ENCODE results near the gene SOD2.

- TF ChIP-seq CTCF (conservative IDR thresholded peaks at IDR 0.05 in 1 of 2, IDR thresholded peaks at IDR 0.05 in 1 of 2; ENCODE audit: low read depth in 1 of 2, low read length in 2 of 2) (no peak), EZH2 (IDR thresholded peaks at IDR 0.05; ENCODE audit: low read length, missing control alignments) (no peak)
Observed at GRCh38 chr6:159716247-159717096, 23.4 kb upstream of the SOD2 start.
